ENCODE measurements around the gene CHST11.

The CHST11 gene

DNA sequence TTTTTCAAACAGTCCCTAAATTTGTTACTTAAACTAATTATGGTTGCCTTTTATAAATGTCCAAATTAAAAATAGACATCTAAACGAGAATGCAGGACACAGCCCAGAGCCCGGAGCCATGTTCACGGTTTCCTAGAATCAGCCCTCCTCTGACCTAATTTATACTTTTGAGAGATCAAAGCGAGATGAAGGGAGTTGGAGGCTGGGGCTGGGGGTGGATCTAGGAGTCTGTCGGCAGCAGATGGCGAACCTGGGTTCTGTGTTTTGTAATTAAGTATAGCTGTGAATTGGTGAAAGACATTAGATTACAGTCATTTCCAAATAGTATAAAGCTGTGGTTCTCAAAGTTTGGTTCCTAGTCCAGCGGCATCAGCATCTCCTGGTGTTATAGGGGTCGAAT lies 291.2 kb downstream of the CHST11 start:
- DNase-seq: peak; percentile 21

DNA sequence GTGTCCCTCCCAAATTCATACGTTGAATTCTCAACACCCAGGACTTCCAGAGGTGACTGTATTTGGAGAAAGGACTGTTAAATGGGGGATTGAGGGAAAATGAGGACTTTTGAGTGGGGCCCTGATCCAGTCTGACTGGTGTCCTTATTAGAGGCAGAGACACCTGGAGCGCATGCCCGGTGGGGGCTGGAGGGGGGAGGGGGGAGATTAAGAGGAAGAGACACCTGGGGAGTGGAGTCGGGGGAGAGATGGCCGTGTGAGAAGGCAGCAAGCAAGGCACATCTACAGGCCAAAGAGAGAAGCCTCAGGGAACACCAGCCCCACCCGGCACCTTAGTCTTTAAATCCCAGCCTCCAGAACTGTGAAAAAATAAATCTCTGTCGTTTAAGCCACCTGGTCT lies 291.6 kb downstream of the CHST11 start:
- no peak for DNase-seq

DNA sequence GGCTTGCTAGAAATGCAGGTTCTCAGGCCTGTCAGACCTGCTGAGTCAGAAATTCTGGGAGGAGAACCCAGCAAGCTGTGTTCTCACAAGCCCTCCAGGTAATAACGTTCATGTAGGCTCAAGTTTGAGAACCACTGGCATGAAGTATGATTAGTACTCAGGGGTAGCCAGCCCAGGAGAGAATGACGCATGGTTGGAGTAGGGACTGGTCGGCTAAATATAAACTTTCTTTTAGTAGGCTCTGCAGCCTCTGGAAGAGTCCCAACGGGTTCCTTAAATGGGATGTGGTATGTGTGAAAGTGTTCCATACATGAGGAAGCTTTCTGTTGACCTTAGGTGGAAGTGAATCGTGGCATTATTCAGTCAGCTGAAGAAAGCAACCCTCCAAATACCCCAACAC lies 292.0 kb downstream of the CHST11 start:
- no peak for DNase-seq

DNA sequence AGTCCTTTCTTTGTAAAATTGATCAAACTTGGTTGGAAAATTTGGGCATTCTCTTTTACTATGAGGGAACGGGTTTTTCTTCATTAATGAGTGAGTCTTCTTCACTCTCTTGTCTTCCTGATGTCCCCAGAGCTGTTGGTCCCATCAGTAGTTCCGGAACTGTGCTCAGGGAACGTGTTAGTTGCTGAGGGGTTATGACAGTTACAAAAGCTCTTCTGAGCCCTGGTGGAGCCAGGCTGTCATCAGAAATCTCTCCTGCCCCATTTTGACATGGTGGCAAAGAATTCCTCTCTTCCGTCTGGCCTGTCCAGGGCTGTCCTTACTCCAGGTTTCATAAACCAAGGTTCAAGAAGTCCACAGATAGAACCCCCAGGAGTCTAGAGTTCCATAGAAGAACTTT lies 292.8 kb downstream of the CHST11 start:
- no peak for DNase-seq

DNA sequence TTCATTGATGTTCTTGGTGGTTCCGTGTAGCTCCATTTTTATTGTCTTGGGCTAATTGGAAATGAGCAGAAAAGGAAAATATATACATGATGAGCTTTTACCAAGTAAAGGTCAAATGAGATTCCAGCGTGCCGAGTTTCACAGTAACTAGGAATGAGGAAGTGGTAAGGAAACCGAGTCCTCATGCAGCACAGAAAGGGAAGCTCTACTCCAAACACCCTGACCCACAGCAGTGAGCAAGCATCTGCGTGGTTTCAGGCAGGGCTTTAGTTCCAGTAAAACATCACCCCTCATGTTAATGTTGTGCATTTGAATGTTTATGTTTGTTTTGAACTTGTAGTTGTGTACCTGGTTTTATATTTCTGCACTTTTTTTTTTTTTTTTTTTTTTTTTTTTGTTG lies 293.3 kb downstream of the CHST11 start:
- DNase-seq: peak; percentile 36

DNA sequence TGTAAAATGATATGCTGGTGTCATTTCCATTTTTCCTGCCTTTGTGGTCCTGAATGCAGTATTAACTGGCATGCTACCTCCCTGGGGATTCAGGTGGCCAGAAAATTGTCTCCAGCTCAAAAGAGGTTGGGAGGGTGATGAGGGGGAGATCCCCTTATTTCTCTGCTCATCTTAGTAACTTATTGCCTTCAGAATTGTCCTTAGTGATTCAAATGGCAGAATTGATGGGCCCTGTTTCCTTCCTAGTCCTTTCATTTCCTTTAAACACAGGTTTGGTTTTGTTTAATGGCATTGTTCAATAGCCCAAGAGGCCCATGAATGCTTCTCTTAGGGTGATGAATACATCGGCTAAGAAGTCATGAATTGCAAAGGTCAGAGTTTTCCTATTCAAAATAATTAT lies 294.4 kb downstream of the CHST11 start:
- no peak for DNase-seq

DNA sequence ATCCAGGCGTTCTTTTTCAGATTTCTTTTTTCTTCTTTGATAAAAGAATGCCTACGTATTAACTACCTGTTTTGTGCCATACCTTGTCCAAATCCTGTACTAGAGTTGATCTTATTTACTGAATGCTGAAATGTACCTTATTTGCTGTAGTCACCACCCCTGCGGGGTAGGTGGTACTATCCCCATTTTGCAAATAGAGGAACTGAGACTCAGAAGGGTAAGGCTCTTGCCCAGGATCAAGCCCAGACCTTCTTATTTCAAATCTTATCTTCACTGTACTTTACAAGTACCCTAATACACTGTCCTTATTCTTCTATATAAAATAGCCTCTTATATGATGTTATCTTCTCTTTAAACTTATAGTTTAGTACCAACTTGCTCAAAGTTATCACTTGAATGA lies 294.8 kb downstream of the CHST11 start:
- DNase-seq: no peak

DNA sequence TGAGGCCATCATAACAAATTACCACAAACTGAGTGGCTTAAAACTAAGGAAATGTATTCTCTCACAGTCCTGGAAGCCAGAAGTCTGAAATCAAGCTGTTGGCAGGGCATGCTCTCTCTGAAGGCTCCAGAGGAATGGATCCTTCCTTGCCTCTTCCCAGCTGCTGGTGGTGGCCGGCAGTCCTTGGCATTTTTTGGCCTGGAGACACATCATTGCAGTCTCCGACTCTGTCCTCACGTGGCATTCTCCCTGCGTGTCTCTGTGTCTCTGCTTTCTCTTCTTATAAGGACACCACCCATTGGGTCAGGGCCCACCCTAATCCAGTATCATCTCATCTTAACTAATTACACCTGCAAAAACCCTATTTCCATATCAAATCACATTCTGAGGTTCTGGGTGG lies 295.3 kb downstream of the CHST11 start:
- no peak for DNase-seq

DNA sequence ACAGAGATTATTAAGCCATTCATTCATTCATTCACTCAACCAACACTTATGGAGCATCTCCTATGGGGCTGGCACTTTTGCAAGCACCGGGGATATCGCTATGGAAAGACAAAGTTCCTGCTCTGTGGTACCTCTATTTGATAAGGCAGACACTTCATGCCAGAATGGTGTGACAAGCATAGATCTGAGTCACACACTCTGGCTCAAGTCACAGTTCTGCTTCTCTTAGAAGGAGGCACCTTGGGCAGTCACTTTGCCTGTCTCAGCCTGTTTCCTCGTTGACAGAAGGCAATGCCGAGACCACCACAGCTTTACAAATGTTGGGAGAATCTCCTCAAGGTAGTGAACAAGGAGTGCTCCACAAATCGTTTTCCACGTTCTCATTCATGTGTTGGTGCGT lies 296.1 kb downstream of the CHST11 start:
- no peak for DNase-seq

DNA sequence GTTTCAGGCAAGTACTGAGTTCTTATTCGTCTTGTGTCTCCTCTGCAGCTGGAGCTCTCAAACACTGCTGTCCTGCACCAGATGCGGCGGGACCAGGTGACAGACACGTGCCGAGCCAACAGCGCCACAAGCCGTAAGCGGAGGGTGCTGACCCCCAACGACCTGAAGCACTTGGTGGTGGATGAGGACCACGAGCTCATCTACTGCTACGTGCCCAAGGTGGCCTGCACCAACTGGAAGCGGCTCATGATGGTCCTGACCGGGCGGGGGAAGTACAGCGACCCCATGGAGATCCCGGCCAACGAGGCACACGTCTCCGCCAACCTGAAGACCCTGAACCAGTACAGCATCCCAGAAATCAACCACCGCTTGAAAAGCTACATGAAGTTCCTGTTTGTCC lies 300.2 kb downstream of the CHST11 start:
- no peak for DNase-seq

DNA sequence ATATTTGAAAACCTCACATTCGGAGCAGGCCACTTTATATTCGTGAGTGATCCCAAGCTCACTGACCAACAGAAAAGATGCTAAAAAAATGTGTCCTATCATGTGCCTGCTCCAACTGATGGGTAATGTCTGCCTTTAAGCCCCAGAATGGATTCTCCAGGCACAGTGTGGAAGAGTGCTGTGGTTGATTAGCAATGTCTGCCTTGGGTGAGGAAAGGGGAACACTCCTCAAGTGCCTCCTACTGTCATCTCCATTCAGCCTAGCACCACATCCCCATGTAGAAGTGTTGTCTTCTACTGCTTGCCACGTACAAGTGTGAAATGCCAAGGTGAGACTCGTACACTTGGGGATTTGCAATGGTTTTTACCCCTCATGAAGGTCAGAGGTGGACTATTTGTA lies 302.0 kb downstream of the CHST11 start:
- no peak for DNase-seq

DNA sequence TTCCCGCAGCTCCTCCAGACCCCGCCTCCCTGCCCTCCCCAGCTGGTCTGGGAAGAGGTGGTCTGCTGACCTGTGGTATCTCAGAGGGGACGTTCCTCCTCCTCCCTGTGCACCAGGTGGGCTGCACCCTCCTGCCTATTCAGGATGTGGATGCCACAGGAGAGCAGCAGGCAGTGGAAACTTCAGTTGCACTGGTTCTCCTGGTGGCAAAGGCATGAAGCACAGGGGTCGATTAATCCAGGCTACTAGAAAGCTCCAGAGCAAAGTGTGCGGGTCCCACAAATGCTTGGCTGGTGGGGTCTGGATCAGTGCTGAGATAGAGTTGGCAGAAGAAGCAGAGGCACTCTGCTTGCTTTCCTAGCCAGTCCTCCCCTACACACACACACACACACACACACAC lies 304.3 kb downstream of the CHST11 start:
- DNase-seq: no peak

DNA sequence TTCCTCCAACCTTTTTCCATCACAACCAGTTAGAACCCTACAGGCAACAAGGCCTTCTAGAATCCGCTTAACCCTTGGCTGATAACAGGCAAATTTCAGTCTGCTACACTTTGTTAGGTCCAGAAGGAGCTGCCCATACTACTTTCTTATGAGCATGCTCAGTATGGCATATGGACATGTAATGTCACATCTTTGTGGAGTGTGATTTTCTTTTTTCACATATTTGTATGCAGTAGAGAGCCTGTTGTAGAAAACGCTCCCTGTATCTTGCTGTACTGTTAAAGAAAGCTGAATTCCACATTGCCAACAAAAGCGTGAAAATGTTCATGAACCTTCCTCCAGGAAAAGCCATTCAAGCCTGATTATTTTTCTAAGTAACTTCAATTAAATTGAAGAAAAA lies 304.9 kb downstream of the CHST11 start:
- no peak for DNase-seq

DNA sequence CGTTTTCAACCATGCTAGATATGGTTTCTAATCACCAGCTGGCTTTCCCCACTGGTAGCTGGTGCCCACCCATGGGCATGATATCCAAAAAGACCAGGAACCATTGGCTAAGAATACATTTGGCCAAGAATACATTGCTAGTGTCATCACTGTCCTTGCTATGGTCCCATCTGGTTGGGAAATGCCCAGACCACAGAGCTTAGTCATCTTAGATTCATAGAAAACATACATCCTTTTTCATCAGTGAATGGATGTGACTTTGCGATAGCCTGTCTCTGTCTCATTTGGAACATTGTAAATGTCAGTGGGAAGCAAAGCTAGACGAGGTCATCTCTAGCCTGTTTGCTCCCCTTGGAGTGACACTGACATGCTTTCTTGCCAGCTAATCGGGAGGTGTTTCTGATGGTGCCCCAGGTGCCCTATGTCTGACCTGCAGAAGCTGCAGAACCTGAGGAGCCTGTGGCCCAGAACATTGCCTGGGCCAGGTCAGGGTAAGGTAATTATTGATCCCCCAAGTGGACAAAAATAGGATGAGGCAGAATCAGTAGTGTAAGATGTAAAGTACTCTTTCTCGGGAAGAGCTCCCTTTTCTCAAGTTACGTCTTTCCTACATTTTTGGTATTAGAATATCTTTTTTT lies 306.5 kb downstream of the CHST11 start:
- no peak for DNase-seq

DNA sequence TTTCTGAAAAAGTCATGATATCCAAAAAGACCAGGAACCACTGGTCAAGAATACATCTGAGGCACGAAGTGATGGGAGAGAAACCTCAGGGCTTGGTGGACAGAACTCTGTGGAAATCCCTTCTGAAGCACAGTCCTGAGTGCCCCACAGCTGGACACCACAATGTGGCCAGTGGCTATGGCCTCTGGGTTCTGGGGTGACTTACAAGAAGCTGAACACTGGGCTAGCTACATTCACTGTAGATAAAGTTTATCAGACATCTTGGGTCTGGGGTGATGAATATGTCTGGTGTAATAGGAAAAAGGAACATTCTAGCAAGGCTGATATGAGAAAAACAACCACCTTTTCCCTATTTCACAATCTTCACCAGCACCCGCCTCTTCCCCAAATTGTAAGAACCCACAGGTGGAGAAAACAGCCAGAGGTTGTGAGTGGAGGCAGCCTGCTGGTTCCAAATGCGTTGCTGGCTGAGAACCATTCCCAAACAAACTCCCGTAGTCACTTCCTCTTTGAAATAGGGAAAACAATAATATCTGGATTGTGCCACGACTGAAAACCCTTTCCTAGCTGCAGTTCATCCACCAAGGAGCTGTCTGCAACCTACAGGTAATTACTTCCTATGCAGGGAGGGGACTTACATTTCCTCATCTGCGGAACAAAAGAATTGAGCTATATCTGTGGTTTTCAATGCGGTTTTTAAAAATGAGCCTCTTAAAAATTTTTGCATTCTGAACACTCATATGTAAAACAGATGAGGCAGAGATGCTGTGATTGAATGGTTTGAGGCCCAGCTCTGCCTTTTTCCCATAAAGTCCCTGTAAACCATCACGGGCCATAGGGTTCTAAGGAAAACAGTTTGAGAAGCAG lies 307.7 kb downstream of the CHST11 start:
- DNase-seq: peak; percentile 30

DNA sequence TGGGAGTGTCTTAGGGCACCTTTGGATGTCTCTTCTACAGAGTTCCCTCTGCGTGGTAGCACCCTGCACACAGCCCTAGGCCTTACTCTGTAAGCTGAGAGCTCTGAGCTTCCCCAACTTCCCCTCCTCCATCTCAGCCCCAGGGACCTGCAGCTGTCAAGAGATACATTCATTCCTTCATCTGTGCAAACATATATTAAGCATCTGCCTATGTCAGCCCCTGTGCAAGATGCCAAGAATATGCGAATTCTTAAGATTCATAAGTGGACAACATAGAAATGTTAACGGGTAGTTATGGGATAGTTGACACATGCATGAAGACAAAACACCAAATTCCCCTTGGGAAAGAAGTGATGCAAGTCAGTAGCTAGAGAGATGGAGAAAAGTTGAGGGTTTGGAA lies 310.5 kb downstream of the CHST11 start:
- DNase-seq: no peak

DNA sequence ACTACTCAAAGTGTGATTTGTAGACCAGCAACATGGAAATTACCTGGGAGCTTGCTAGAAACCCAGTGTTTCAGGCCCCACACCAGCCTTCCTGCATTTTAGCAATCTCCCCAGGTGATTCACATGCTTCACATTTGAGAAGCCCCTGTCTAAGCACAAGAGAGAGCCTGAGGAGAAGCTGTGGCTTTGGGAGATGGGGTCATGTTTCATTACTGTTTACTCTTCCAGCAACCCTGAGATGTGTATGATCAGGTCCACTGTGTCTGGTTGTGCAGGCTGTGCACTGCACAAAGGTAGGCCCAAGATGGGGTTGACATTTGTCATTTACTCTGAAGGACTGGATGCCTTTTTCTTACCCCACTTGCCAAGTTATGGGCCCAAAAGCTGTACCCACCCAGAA lies 311.3 kb downstream of the CHST11 start:
- DNase-seq: no peak

DNA sequence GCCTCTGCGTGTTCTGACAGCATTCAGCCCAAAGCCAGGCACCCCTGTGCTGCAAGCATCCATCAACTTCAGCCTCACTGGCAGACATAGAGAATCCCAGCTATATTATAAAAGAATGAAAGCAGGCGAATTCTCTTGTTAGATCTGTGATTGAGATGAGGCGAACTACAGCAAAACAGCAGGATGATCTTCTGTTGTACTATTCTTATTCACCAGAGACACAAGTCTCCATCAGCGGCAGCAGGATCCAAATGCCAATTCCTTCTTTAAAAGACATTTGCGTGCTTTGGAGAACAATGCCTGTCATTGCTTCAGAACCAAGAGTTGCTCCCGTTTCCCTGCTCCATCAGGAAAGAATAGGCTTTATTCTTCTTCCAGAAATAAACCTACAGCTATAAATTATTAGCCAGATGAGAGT lies 312.4 kb downstream of the CHST11 start:
- DNase-seq: no peak

DNA sequence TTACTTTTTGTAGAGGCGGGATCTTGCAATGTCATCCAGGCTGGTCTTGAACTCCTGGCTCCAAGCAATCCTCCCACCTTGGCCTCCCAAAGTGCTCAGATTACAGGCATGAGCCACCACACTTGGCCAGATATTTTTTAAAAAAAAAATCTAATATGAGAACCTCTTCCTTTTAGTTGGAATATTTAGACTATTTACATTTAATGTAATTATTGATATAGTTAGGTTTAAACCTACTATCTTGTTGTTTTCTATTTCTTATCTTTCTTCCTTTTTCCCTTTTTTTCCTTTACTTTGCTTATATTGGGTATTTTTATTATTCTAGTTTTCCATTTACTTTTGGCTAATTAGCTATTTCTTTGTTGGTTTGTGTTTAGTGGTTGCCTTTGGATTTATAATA lies 315.6 kb downstream of the CHST11 start:
- no peak for DNase-seq

DNA sequence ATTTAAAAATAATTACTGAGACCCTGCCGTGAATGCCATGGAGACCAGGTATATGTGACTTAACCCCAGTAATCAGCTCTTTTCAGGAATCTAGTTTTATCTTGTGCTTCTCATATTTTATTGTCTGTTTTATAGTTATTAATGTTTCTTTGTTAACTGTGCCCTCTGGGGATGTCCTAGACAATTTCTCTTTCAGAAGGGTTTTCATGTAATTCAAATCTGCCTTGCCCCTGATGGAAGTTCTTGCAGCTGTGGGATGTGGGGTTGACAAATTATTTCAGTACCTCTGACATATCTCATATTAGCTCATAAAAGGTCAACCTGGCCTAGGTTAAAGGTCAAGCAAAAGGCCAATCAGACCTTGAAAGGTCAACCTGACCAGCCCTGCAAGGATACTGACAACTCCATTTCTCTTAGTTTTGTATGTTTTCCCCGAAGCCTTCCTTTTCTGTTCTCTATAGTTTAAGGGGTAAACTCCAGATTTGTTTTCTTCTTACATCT lies 319.0 kb downstream of the CHST11 start:
- DNase-seq: no peak

DNA sequence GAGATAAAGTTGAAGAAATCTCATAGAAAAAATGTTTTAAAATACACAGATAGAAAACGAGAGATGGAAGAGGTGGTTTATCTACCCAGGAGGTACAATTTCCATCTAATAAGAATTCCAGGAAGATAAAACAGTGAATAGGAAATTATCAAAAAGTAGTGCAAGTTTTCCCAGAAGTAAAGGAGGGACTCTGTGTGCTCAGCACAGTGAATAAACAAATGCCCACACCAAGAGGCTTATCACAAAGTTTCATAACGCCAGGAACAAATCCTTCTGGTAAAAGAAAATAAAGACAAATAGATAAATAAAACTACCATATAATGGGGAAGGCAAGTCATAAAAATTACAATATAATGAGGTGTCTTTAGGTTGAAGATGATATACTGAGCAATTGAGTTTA lies 322.4 kb downstream of the CHST11 start:
- DNase-seq: no peak

DNA sequence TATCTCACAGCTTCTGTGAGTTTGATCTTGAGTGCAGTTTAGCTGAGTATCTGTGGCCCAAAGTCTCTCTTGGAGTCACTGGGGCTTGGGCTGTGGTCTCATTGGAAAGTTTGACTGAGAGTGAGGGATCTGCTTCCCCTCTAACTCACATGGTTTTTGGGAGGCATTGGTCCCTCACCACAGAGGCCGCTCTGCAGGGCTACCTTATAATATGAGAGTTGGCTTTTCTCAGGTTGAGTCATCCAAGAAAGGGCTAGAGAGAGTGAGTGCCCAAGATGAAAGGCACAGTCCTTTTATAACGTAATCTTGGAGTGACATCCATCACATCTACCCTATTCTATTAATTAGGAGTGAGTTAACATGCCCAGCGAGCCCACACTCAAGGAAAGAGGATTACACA lies 325.5 kb downstream of the CHST11 start:
- DNase-seq: no peak

DNA sequence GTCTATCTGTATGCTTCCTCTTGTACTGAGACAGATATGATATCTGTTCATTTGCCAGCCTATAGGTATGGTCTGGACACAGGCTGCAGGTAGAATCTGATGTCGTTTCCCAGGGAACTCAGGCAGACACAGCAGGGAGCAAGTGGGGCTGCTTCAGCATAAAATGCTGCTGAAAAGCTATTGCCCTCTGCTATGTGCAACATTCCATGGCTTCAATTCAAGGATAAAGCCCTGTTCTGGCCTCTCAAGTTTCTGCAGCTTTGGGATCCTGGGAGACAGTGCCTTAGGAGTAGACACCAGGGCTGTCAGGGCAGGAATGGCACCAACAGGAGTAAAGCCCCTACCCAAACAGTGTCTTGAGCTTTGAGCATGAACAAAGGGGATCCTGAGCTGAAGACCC lies 327.8 kb downstream of the CHST11 start:
- no peak for DNase-seq

DNA sequence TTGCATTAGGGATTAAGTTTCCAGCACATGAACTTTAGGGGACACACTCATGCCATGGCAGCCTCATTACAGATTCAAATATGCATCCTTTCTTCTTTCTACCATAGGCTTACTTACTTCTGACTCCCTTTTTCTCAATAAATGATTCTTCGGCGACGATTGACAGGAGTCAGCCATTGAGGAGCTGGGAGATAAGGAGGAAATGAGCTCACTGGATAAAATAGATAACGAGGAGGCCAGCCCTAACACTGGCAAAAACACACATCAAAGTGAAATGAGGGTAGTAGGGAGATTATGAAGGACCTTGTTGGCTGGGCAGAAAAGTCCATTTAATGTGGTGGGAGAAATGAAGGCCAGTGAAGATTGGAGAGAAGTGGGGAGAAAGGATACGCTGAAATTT lies 329.1 kb downstream of the CHST11 start:
- DNase-seq: no peak

DNA sequence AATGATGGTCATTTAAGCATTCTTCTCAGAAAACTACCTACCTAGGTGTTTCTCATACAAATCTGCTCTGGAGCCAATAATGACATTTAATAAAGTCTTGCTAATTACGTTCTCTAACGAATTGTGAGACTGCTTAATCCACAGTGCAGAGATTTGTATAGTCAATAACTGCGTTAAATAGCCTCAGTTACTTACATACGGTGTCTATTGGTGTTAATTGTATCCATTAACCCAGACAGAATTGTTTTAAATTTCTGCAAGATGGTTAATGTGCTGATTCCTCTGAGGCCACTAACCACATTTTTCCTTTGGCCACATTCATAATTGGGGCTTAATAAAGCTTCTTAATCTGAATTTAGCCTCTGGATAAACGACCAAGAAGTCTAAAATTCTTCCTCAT lies 329.6 kb downstream of the CHST11 start:
- DNase-seq: no peak

All from CD4-positive, alpha-beta T cell treated with Interleukin-10 for 1 hour (primary cell).